Brain microvascular endothelial cell (primary cell): ENCODE data around the gene MGRN1.

Source experiments
- DNase-seq: peaks from one replicate; pipeline ENCODE4 v3.0.0-alpha.2; 2020
- H3K27ac ChIP-seq: fragments of 250-450 bp; sonication (Bioruptor Pico); 2 replicates; pipeline ENCODE4 v1.5.1; 2020; ENCODE audit warnings: mild to moderate bottlenecking, moderate library complexity
- H3K27me3 ChIP-seq: fragments of 250-450 bp; sonication (Bioruptor Pico); replicated peaks from 2 replicates; pipeline ENCODE4 v1.5.1; 2020; ENCODE audit warnings: mild to moderate bottlenecking
- H3K36me3 ChIP-seq: fragments of 250-450 bp; sonication (Bioruptor Pico); replicated peaks from 2 replicates; pipeline ENCODE4 v1.5.1; 2020; ENCODE audit warnings: mild to moderate bottlenecking
- H3K4me3 ChIP-seq: 2 replicates; pipeline ENCODE4 v1.5.1; 2011; ENCODE audit warnings: low read depth, mild to moderate bottlenecking, control low read depth, low read length, moderate library complexity
- in situ Hi-C: cut with HindIII; loops from 2 replicates; pipeline ENCODE4 v1.10.0; 2017; ENCODE audit warnings: low sequenced_read_pairs, low pct_ligation_motif_present
- TF ChIP-seq, protein P1 (sequence below): IDR thresholded peaks from 2 replicates; pipeline ENCODE4 v1.5.1; 2011; ENCODE audit warnings: low read depth, mild to moderate bottlenecking, moderate library complexity, low read length, control low read depth, inconsistent platforms; ENCODE audit errors: missing control alignments

Gene MGRN1

DNA sequence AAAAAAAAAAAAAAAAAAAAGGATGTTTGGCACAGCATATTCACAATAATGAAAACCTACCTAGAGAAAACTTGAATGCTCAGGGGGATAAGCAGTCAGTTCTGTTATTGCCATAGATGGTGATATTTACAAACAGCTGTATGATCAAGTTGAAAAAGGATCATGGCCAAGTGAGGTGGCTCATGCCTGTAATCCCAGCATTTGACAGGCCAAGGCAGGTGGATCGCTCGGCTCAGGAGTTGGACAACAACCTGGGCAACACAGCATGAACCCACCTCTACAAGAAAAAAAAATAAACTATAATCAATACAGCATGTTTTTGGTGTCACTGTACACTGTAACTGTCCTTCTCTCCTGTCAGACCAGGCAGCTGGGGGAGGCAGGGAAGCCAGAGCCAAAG, 90.4 kb downstream of the MGRN1 start:
- Histone ChIP-seq H3K4me3 (no peak overlapping the region), H3K27me3 (no peaks in the 10 kb centered on the region), H3K27ac (no peak overlapping the region), H3K36me3 (peaks cover 21% of the 10 kb centered on the region)
- in situ Hi-C loops: no loop called here
- TF ChIP-seq, protein P1, sequence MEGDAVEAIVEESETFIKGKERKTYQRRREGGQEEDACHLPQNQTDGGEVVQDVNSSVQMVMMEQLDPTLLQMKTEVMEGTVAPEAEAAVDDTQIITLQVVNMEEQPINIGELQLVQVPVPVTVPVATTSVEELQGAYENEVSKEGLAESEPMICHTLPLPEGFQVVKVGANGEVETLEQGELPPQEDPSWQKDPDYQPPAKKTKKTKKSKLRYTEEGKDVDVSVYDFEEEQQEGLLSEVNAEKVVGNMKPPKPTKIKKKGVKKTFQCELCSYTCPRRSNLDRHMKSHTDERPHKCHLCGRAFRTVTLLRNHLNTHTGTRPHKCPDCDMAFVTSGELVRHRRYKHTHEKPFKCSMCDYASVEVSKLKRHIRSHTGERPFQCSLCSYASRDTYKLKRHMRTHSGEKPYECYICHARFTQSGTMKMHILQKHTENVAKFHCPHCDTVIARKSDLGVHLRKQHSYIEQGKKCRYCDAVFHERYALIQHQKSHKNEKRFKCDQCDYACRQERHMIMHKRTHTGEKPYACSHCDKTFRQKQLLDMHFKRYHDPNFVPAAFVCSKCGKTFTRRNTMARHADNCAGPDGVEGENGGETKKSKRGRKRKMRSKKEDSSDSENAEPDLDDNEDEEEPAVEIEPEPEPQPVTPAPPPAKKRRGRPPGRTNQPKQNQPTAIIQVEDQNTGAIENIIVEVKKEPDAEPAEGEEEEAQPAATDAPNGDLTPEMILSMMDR: no peak
- DNase-seq: no peak

DNA sequence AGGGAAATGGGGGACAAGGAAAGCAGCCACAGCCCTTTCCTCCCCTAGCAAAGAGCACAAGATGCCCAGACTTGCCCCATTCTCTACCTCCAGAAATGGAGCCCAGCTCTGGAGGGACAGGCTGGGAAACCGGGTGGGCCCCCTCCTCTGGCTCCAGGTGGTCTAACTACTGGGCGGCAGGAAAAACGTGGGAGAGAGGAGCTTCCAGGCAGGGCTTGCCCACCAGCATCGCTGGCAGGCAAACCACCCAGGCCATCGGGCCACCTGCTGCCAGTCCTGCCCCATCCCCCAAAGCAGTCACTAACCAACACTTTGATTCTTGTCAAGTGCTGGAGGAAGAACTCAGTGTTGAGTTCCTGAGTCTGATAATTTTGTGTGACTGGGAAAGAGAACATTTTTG, 93.8 kb downstream of the MGRN1 start:
- in situ Hi-C loops: no loop called here
- H3K4me3 ChIP-seq: no peak overlapping the region
- DNase-seq: no peak
- TF ChIP-seq, protein P1: no peak
- H3K36me3 ChIP-seq: peaks cover 16% of the 10 kb centered on the region
- no peaks in the 10 kb centered on the region for H3K27me3 ChIP-seq
- H3K27ac ChIP-seq: no peak overlapping the region

DNA sequence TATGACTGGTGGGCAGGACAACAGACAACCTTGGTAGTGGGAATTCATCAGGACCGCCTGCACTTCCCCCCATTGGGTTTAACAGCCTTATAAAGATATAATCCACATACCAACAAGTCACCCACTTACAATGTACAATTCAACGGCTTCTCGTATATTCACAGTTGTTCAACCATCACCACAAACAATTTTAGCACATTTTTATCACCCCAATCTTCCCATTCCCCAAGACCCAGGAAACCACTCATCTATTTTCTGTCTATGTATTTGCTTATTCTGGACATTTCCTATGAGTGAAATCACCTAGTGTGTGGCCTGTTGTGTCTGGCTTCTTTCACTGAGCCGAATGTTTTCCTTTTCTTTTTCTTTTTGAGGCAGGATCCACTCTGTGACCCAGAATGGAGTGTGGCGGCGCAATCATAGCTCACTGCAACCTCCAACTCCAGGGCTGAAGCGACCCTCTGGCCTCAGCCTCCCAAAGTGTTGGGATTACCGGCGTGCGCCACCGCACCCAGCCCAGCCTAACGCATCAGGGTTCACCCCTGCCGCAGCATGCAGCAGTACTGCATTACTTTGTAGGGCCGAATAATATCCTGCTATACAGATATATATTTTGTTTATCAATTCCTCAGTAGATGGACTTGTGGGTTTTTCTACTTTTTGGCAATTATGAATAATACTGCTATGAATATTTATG, 98.6 kb downstream of the MGRN1 start:
- no peak for DNase-seq
- TF ChIP-seq, protein P1: no peak
- H3K4me3 ChIP-seq: no peak overlapping the region
- peaks cover 24% of the 10 kb centered on the region for H3K36me3 ChIP-seq
- no peaks in the 10 kb centered on the region for H3K27me3 ChIP-seq
- no peak overlapping the region for H3K27ac ChIP-seq
- in situ Hi-C loops: no loop called here

DNA sequence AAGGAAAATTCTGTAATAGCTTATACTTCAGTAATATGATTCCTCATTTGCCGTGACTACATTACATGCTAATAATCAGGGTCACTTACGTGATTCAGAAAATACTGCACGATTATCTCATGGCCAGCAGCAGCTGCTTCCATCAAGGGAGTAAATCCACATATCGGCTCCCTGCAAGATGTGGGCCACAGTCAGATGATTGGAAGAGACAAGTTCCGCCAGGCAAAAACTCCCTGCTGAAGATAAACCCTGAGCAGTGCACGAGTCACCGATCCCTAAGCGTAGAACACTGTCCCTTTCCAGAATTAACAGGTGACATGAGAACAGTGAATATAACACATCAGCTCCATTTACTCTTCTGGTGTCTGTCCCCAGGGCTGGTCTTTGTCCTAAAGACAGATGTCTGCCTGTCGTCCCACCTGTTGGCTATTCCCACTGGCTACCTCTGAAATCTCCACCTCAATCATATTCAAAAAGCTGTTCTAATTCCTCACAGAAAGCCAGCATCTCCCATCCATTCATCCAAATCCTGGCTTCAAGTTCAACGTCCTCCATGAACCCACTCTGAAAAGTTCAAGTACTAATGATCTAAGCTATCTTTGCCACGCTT, 100.1 kb downstream of the MGRN1 start:
- DNase-seq: no peak
- in situ Hi-C loops: no loop called here
- Histone ChIP-seq H3K27me3 (no peaks in the 10 kb centered on the region), H3K27ac (no peak overlapping the region), H3K36me3 (peaks cover 25% of the 10 kb centered on the region), H3K4me3 (no peak overlapping the region)
- TF ChIP-seq, protein P1: no peak

DNA sequence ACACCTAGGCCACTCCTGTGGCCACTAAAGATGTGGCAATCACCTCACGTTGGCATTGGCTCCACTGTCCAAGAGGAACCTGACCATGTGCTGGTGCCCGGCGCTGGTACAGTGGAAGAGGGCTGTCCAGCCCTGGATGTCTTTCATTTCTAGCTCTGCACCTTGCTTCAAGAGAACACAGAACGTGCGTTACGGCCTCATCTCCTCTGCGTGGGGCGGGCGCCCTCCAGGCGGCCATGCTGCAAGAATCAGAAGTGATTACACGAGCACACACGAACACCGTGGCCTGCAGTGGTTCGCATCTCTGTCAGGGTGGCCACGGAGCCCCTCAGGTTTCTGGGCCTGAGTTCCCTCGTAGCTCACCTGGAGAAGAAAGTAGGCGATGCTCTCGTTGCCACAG, 102.0 kb downstream of the MGRN1 start:
- Histone ChIP-seq H3K27ac (no peak overlapping the region), H3K4me3 (no peak overlapping the region), H3K36me3 (peaks cover 25% of the 10 kb centered on the region), H3K27me3 (no peaks in the 10 kb centered on the region)
- in situ Hi-C loops: no loop called here
- no peak for DNase-seq
- TF ChIP-seq, protein P1: no peak
